Naive B cell (primary cell): Measurements from ENCODE around the gene PDPK1. TPM values are rescaled to one million over a fixed set of nuclear protein-coding genes. Genes with fewer than 3 reads are reported as not detected.
"Not testable (repeated sequence)": the region's sequence is repeated elsewhere in the genome, so short reads cannot be mapped to it uniquely, and the experiment has no call there.

Source experiments
- ATAC-seq, 2 donors: fragments of 150-1000 bp; cut with Tn5 transposase; 2 replicates each; pipeline ENCODE4 v1.10.0; 2021; ENCODE audit warnings: low read depth in 2 of 2, mild to moderate bottlenecking in 2 of 2, moderate library complexity in 2 of 2
- DNase-seq: peaks from one replicate; pipeline ENCODE4 v3.0.0; 2022
- H3K27ac Mint-ChIP-seq, 6 donors: one replicate each; pipeline ENCODE4 v1.8.0; 2020 to 2022; ENCODE audit warnings: mild to moderate bottlenecking in 6 of 6, mixed read lengths in 6 of 6, moderate library complexity in 5 of 6, inconsistent platforms in 2 of 6
- H3K27me3 Mint-ChIP-seq, 3 donors: one replicate each; pipeline ENCODE4 v1.8.0; 2021 to 2022; ENCODE audit warnings: mixed read lengths in 3 of 3, mild to moderate bottlenecking in 1 of 3
- H3K36me3 Mint-ChIP-seq, 2 donors: one replicate each; pipeline ENCODE4 v1.8.0; 2020 to 2022; ENCODE audit warnings: mixed read lengths in 2 of 2, inconsistent platforms in 1 of 2, mild to moderate bottlenecking in 1 of 2
- H3K4me1 Mint-ChIP-seq, 3 donors: one replicate each; pipeline ENCODE4 v1.8.0; 2020 to 2022; ENCODE audit warnings: mixed read lengths in 3 of 3, inconsistent platforms in 1 of 3, mild to moderate bottlenecking in 1 of 3, moderate library complexity in 1 of 3
- H3K4me3 Mint-ChIP-seq, 8 donors: one replicate each; pipeline ENCODE4 v1.8.0; 2020 to 2022; ENCODE audit warnings: mild to moderate bottlenecking in 8 of 8, mixed read lengths in 8 of 8, moderate library complexity in 8 of 8, inconsistent platforms in 2 of 8
- H3K9me3 Mint-ChIP-seq, 7 donors: one replicate each; pipeline ENCODE4 v1.8.0; 2020 to 2022; ENCODE audit warnings: mixed read lengths in 7 of 7, mild to moderate bottlenecking in 5 of 7, inconsistent platforms in 2 of 7, moderate library complexity in 1 of 7
- polyA plus RNA-seq, 6 donors: library from polyadenylated mRNA; unstranded; fragments of 300-500 nt; fragmentation: Illumina TruSeq; gene quantifications; one replicate each; pipeline ENCODE4 v1.2.3, GENCODE V29; 2021; ENCODE audit warnings: low read depth in 6 of 6

Gene PDPK1
- polyA plus RNA-seq, 6 donors from 2014 or later = 16.7 to 44.8 (median 38.9) TPM

DNA sequence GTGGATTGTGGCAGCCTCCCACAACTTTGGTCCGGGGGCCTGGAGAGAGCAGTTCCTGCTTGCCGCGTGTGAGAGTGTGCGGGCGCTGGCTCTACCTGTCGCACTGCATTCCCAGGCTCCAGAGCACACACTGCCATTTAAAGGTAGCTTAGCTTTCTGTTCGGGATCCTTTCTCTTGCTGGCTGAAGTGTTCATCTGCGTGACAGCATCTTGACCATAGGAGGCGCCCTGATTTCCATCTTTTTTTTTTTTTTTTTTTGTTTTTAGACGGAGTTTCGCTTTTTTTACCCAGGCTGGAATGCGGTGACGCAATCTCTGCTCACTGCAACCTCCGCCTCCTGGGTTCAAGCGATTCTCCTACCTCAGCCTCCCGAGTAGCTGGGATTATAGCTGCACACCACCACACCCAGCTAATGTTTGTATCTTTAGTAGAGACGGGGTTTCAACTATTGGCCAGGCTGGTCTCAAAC is 13.6 kb downstream of the PDPK1 start:
- not testable (repeated sequence) for H3K36me3 Mint-ChIP-seq, H3K4me1 Mint-ChIP-seq, H3K4me3 Mint-ChIP-seq, DNase-seq, ATAC-seq, H3K9me3 Mint-ChIP-seq, H3K27me3 Mint-ChIP-seq
- H3K27ac Mint-ChIP-seq = peak overlapping the region in 2 of 6 donors; percentile 24 to 43

- not testable (repeated sequence) for DNase-seq, H3K4me3 Mint-ChIP-seq, H3K9me3 Mint-ChIP-seq, H3K36me3 Mint-ChIP-seq, H3K27ac Mint-ChIP-seq, H3K27me3 Mint-ChIP-seq, H3K4me1 Mint-ChIP-seq, ATAC-seq
Observed at GRCh38 chr16:2554709-2555425, 17.0 kb downstream of the PDPK1 start.

DNA sequence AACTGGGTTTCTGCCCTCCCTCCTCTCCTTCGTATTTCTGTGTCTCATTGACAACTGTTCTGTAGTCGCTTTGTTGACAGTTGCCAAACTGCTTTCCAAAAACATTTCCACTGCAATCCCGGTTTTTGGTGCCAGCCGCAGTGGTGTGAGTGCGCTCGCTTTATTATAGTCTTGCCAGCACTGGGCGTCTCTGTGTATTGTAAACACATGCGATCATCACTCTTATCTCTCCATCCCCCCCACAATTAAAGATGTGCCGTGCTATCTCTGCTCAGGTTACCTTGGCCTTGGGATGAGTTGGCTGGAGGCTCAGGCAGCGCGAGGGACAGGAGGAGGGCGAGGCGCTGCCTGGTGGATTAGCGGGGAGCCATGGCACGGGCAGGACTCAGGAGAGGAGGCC is 19.3 kb downstream of the PDPK1 start:
- not testable (repeated sequence) for H3K27ac Mint-ChIP-seq, DNase-seq, H3K27me3 Mint-ChIP-seq, H3K4me1 Mint-ChIP-seq, H3K9me3 Mint-ChIP-seq, ATAC-seq, H3K36me3 Mint-ChIP-seq, H3K4me3 Mint-ChIP-seq

DNA sequence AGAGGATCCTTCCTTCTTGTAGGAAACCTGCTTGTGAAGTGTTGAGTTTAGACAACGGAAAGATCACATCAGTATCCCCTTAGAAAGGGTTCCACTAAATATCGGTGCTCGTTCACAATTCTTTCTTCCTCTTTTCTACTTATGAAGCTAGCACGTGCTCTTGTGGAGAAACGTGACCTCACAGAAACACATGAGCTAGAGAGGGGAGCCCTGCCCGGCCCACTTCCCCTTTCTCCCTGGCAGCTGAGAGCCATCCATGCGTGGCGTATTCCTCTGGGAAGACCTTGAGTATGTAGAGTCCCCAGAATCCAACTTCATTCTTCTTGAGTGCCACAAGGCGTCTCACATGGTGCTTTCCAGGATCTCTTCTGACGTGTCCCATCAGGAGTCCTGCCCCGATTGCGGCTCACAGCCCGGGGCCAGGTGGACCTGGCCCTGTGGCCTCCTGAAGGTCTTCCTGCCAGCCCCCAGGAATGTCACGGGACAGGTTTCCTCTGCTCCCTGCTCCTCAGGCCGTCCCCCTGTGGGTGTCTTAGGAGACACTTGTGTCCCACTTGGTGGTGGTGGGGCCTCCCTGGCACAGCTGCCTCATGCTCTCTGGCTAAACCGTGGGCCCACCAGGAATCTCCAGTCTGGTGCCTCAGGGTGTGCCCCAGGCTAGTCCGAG is 22.4 kb downstream of the PDPK1 start:
- H3K36me3 Mint-ChIP-seq, H3K4me1 Mint-ChIP-seq, H3K27me3 Mint-ChIP-seq, H3K9me3 Mint-ChIP-seq: not testable (repeated sequence)
- peak; percentile 83 to 85 for ATAC-seq
- DNase-seq = peak; percentile 74
- H3K27ac Mint-ChIP-seq = peak overlapping the region in 3 of 6 donors; percentile 1 to 54 (median 26)
- peak overlapping the region in 1 of 8 donors; percentile 5 for H3K4me3 Mint-ChIP-seq

- not testable (repeated sequence) for H3K4me3 Mint-ChIP-seq, H3K27me3 Mint-ChIP-seq, H3K27ac Mint-ChIP-seq, H3K36me3 Mint-ChIP-seq, H3K4me1 Mint-ChIP-seq, H3K9me3 Mint-ChIP-seq
- DNase-seq (peak; percentile 68), ATAC-seq (peak; percentile 75 to 77)
Observed at GRCh38 chr16:2560798-2561133, 22.9 kb downstream of the PDPK1 start.

DNA sequence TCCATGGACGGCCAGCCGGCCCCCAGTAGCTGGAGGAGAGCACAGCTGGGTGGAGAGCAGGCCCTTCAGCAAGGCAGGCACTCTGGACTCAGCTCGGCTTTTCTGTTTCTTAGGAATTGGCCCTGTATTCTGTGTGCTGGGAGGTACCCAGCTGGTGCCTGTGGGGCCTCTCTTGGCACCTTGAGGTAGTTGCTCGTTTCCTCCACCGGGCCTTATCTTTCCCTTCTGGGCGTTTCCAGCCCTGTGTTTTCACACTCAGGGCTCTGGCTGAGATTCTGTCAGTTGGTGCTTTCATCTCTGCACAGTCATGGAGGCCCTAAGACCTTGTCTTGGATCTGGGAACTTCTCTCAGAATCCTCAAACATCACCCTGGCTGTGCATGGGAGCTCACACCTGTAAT is 29.7 kb downstream of the PDPK1 start:
- not testable (repeated sequence) for H3K36me3 Mint-ChIP-seq, ATAC-seq, DNase-seq, H3K4me3 Mint-ChIP-seq, H3K4me1 Mint-ChIP-seq, H3K27me3 Mint-ChIP-seq, H3K9me3 Mint-ChIP-seq, H3K27ac Mint-ChIP-seq

DNA sequence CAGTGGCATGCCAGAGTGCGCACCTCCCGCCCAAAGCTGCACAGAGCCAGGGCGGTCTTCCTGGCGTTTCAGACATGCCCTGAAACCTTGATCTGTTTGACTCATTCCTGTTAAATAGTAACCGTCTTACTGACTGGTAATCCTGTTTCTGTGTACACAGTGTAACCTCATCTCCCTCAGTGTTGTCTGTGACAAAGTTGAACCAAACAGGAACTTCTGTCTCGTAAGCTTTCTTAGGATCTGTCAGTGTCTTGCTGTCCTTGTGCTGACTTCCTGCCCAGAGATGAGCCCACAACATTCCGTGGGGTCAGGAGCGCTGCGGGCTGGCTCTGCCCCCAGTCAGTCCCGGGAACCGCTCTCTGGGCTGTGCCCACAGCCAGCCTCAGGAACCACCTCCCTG is 30.8 kb downstream of the PDPK1 start:
- not testable (repeated sequence) for H3K36me3 Mint-ChIP-seq, ATAC-seq, DNase-seq, H3K27ac Mint-ChIP-seq, H3K9me3 Mint-ChIP-seq, H3K4me1 Mint-ChIP-seq, H3K4me3 Mint-ChIP-seq, H3K27me3 Mint-ChIP-seq

DNA sequence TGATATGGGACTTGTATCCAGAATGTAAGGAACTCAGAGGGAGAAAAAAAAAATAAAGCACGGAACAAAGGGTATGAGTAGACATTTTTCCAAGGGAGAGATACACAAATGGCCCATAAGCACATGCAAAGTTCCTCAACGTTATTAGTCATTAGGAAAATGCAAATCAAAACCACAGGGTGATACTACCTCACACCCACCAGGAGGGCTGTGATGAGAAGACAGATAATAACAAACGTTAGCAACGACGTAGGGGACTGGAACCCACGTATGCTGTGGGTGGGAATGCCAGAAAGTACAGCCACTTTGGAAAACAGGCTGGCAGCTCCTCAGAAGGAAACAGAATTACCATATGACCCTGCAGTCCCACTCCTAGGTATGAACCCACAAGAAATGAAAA is 34.9 kb downstream of the PDPK1 start:
- not testable (repeated sequence) for H3K4me1 Mint-ChIP-seq, H3K36me3 Mint-ChIP-seq, H3K9me3 Mint-ChIP-seq, H3K27ac Mint-ChIP-seq, H3K4me3 Mint-ChIP-seq, H3K27me3 Mint-ChIP-seq, DNase-seq
- peak in 1 of 2 donors; percentile 63 for ATAC-seq

GRCh38 chr16:2575839-2576238 is 38.0 kb downstream of the PDPK1 start:
- not testable (repeated sequence) for H3K4me3 Mint-ChIP-seq, ATAC-seq, H3K36me3 Mint-ChIP-seq, H3K9me3 Mint-ChIP-seq, DNase-seq, H3K27ac Mint-ChIP-seq, H3K27me3 Mint-ChIP-seq, H3K4me1 Mint-ChIP-seq

GRCh38 chr16:2577044-2577443 is 39.2 kb downstream of the PDPK1 start:
- not testable (repeated sequence) for H3K4me1 Mint-ChIP-seq, H3K4me3 Mint-ChIP-seq, H3K27ac Mint-ChIP-seq, H3K36me3 Mint-ChIP-seq, ATAC-seq, DNase-seq, H3K27me3 Mint-ChIP-seq, H3K9me3 Mint-ChIP-seq

GRCh38 chr16:2578905-2579304 is 41.1 kb downstream of the PDPK1 start:
- not testable (repeated sequence) for H3K4me3 Mint-ChIP-seq, H3K36me3 Mint-ChIP-seq, H3K27ac Mint-ChIP-seq, H3K9me3 Mint-ChIP-seq, H3K27me3 Mint-ChIP-seq, ATAC-seq, DNase-seq, H3K4me1 Mint-ChIP-seq

- not testable (repeated sequence) for H3K9me3 Mint-ChIP-seq, H3K27me3 Mint-ChIP-seq, DNase-seq, H3K27ac Mint-ChIP-seq, H3K4me3 Mint-ChIP-seq, H3K36me3 Mint-ChIP-seq, H3K4me1 Mint-ChIP-seq
- peak; percentile 76 to 91 for ATAC-seq
Observed at GRCh38 chr16:2580143-2580542, 42.3 kb downstream of the PDPK1 start.

GRCh38 chr16:2580818-2581217 is 43.0 kb downstream of the PDPK1 start:
- not testable (repeated sequence) for H3K9me3 Mint-ChIP-seq, H3K4me3 Mint-ChIP-seq, H3K36me3 Mint-ChIP-seq, DNase-seq, H3K27me3 Mint-ChIP-seq, H3K27ac Mint-ChIP-seq, ATAC-seq, H3K4me1 Mint-ChIP-seq

DNA sequence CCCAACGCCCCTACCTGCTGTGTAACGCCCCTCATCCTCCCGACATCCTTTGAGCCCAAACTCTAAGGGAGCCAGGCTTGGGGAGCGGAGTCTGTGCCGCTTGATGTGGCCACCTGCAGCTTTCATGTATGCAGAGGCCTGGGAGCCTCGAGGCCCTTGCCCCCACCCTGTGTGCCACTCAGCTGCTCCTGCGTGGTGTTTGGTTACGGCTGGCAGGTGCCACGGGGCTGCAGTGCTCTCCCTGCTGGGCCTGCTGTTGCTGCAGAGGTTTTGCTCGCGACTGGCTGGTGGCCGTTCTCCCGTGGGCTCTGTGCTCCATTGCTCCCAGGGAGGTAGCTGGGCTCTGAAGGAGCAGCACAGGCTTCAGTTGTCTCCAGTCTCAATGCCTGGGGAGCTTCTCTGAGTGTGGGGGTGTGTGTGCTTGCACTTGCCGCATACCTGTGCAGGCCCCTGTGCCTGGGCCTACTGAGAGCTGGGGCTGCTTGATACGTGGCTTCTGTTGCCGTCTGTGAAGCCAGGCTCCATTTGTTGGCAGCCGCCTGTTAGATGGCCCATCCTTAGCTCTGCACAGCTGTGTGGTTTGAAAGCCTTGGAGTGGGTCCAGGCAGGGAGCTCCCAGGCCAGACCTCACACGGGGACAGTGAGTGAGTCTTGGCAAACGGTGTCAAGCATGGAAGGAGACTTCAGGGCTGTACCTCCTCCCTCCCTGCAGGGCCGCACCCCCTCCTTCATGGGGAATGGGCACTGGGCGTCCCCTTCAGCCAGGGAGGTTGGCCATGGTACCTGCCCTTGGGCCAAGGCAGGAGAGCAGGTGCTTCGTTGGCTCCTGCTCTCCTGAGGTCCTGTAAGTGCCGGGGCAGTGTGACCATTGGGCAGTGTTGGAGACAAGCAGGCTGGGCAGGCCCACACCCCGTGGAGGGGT is 47.2 kb downstream of the PDPK1 start:
- Mint-ChIP-seq H3K9me3 (no peaks in the 10 kb centered on the region), H3K36me3 (peaks cover 8 to 12% of the 10 kb centered on the region in 2 donors), H3K27ac (no peak overlapping the region), H3K27me3 (no peaks in the 10 kb centered on the region), H3K4me3 (no peak overlapping the region), H3K4me1 (peaks cover 0 to 4% (median 0%) of the 10 kb centered on the region in 3 donors)
- no peak for DNase-seq
- ATAC-seq = no peak
